Activated naive CD8-positive, alpha-beta T cell treated with anti-CD3 and anti-CD28 coated beads, Interleukin-2, amount 50 U/mL, for 16 hours (primary cell): Measurements from ENCODE around the gene CDC14C.

Experiments used
- DNase-seq: peaks from one replicate; pipeline ENCODE4 v3.0.0-alpha.2; 2020; ENCODE audit warnings: low read depth, low spot score

Gene CDC14C

DNA sequence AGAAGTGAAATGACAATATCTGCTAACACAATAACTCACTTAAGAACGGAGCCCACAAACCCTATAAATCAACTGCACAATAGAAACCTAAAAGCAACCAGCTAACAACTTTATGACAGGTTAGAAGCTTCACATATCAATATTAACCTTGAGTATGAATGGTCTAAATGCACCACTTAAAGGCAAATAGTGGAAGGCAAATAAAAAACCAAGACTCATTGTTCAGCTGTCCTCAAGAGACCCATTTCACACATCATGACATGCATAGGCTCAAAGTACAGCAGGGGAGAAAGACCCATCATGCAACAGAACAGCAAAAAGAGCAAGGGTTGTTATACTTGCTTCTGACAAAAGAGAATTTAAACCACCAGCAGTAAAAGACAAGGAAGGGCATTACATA, 46.8 kb downstream of the CDC14C start:
- no peak for DNase-seq

DNA sequence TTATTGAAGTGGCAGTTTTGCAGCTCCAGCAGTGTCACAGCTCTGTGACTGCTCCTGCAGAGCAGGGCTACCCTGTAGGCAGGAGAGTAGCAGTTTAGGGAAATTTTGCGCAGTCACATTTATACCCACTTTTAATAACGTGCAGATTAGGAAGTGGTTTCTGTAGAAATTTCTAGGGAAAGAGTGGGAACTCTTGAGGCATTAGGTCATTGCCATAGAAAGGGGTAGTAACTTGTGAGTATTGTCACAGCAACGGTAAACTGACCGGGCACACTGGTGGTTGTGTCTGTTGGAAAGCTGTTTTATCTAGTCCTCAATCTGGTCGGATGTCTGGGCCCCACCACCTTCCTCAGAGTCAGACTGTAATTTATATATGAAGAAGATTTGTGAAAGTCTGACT, 51.9 kb downstream of the CDC14C start:
- DNase-seq = no peak

DNA sequence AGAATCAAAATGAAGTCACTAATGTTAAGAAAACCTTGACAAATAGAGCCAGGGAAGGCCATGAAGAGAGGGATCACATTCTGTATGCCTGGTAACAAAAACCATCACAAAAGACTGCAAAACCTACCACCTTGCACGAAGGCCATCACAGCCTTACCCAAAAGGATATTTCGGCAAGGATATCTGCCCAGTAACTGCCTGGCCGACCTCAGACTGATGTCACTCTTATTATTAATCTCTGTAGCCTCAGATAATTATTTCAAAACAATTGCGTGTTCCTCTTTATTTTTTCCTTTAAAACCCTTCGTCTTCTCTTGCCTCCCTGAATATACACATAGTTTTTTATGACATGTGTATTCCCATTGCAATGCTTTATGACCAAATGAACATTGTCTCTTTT, 52.5 kb downstream of the CDC14C start:
- DNase-seq = no peak
